ENCODE results near the gene CACNG8. TPM values are rescaled to one million over a fixed set of nuclear protein-coding genes. Genes with fewer than 3 reads are reported as not detected.

The CACNG8 gene
- polyA plus RNA-seq, 1 of the 3 experiments (the other 2 are of a cell fraction) = 1.3 TPM

DNA sequence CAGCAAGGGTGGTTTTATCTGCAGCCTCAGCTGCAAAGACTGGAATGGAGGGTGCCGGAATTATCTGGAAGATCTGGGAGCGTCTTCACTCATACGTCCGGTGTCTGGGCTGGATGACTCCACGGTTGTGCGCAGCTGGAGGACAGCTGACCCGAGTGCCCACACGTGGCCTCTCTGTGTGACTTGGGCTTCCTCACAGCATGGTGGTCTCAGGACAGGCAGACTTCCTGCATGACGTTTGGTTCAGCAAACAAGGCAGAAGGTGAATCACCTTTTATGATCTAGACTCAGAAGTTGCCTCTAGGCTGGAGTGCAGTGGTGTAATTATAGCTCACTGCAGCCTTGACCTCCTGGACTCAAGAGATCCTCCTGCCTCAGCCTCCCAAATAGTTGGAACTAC, 61.9 kb downstream of the CACNG8 start:
- peaks cover 17% of the 10 kb centered on the region for H3F3A ChIP-seq (replicated peaks; ENCODE audit: insufficient read depth)
- no peaks in the 10 kb centered on the region for H4K20me1 ChIP-seq (ENCODE audit: insufficient read depth)
- 28% methylated on average over 9 of the region's 9 CpGs for WGBS (ENCODE audit: low lambda C conversion rate)
- no peaks in the 10 kb centered on the region for H3K36me3 ChIP-seq (replicated peaks in 1 of 2; ENCODE audit: control insufficient read depth in 1 of 2, insufficient read depth in 2 of 2, low read length in 1 of 2)
- no peak for TF ChIP-seq GABPA (IDR thresholded peaks at IDR 0.05; ENCODE audit: low read depth)
- no peak for TF ChIP-seq SIN3A (IDR thresholded peaks at IDR 0.05; ENCODE audit: borderline replicate concordance, low read depth, low read length)
- TF ChIP-seq TAF1 (IDR thresholded peaks at IDR 0.05; ENCODE audit: borderline replicate concordance, low read depth, low read length) = no peak
- TF ChIP-seq RXRA (IDR thresholded peaks at IDR 0.05; ENCODE audit: borderline replicate concordance, low read depth) = no peak
- TF ChIP-seq, protein P1, sequence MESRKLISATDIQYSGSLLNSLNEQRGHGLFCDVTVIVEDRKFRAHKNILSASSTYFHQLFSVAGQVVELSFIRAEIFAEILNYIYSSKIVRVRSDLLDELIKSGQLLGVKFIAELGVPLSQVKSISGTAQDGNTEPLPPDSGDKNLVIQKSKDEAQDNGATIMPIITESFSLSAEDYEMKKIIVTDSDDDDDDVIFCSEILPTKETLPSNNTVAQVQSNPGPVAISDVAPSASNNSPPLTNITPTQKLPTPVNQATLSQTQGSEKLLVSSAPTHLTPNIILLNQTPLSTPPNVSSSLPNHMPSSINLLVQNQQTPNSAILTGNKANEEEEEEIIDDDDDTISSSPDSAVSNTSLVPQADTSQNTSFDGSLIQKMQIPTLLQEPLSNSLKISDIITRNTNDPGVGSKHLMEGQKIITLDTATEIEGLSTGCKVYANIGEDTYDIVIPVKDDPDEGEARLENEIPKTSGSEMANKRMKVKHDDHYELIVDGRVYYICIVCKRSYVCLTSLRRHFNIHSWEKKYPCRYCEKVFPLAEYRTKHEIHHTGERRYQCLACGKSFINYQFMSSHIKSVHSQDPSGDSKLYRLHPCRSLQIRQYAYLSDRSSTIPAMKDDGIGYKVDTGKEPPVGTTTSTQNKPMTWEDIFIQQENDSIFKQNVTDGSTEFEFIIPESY (IDR thresholded peaks at IDR 0.05; ENCODE audit: borderline replicate concordance, low read depth) = no peak
- no peak for TF ChIP-seq ELF1 (IDR thresholded peaks at IDR 0.05)
- no peak for TF ChIP-seq CHD2 (IDR thresholded peaks at IDR 0.05; ENCODE audit: low read length, partially characterized antibody)
- TF ChIP-seq FOXJ3 (CRISPR knock-in tag; IDR thresholded peaks at IDR 0.05) = no peak
- TF ChIP-seq JUND (IDR thresholded peaks at IDR 0.05) = no peak
- H2AFZ ChIP-seq (ENCODE audit: low read depth) = no peak overlapping the region
- H3K27ac ChIP-seq (ENCODE audit: low read depth in 2 of 2, low read length in 1 of 2) = no peak overlapping the region
- H3K4me1 ChIP-seq (ENCODE audit: control insufficient read depth in 1 of 2, insufficient read depth in 2 of 2, low read depth in 1 of 2, low read length in 1 of 2) = peaks cover 0 to 6% of the 10 kb centered on the region in 2 experiments; a peak in 1 of 4 replicates
- POLR2A ChIA-PET = interaction anchor here (0.9 kb wide), 1 partner anchor 149 kb away, joined by 3 read pairs; no protein-coding TSS in a partner anchor
- H3K4me3 ChIP-seq (ENCODE audit: low read depth in 2 of 2, low read length in 1 of 2) = no peak overlapping the region
- no peaks in the 10 kb centered on the region for H3K79me2 ChIP-seq (ENCODE audit: insufficient read depth)
- CTCF ChIA-PET = interaction anchor here (0.8 to 7.2 kb wide), 23 partner anchors 10 to 234 kb away, joined by 3 to 128 read pairs (median 6); partner anchors contain the start of genes CACNG7, MYADM and PRKCG
- no peaks in the 10 kb centered on the region for H3K9me2 ChIP-seq
- no peaks in the 10 kb centered on the region for H3K9me3 ChIP-seq
- no peak overlapping the region for H3K4me2 ChIP-seq
- no peak overlapping the region for H3K9ac ChIP-seq
- DNase-seq = no peak
- H3K27me3 ChIP-seq (ENCODE audit: insufficient read depth) = no peaks in the 10 kb centered on the region

DNA sequence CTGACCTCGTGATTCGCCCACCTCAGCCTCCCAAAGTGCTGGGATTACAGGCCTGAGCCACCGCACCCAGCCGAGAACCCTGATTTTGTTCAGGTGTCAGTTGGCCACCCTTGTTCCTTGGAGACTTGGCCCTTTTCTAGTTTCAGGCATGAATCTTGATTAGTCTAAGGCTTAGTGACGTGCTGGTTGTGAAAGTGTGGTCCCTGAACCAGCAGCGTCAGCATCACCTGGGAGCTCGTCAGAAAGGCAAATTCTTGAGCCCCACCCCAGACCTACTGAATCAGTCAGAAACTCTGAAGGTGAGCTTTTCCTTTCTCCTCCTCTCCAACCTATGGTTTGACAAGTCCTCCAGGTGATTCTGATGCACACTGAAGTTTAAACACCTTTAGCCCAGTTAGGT, 63.9 kb downstream of the CACNG8 start:
- H3K4me1 ChIP-seq (ENCODE audit: control insufficient read depth in 1 of 2, insufficient read depth in 2 of 2, low read depth in 1 of 2, low read length in 1 of 2) = no peaks in the 10 kb centered on the region
- WGBS (ENCODE audit: low lambda C conversion rate) = 47% methylated on average over 7 of the region's 7 CpGs
- TF ChIP-seq MEF2A (IDR thresholded peaks at IDR 0.05; ENCODE audit: borderline replicate concordance, low read depth) (no peak), RAD21 (IDR thresholded peaks at IDR 0.05; ENCODE audit: low read length) (no peak), SIN3A (IDR thresholded peaks at IDR 0.05; ENCODE audit: borderline replicate concordance, low read depth, low read length) (no peak), EZH2phosphoT487 (IDR thresholded peaks at IDR 0.05; ENCODE audit: borderline replicate concordance, low read depth) (no peak), MAX (IDR thresholded peaks at IDR 0.05; ENCODE audit: low read depth) (no peak), FOXM1 (IDR thresholded peaks at IDR 0.05; ENCODE audit: low read depth) (no peak)
- TF ChIP-seq, protein P1 (IDR thresholded peaks at IDR 0.05; ENCODE audit: borderline replicate concordance, low read depth) = no peak
- no peaks in the 10 kb centered on the region for H3K9me3 ChIP-seq
- DNase-seq = no peak
- no peaks in the 10 kb centered on the region for H3K9me2 ChIP-seq
- H3K79me2 ChIP-seq (ENCODE audit: insufficient read depth) = no peaks in the 10 kb centered on the region
- no peak overlapping the region for H3K4me2 ChIP-seq
- CTCF ChIA-PET = interaction anchor here (0.6 to 7.2 kb wide), 6 partner anchors 9 to 234 kb away, joined by 3 to 128 read pairs (median 24); no protein-coding TSS in a partner anchor
- H3K27me3 ChIP-seq (ENCODE audit: insufficient read depth) = no peaks in the 10 kb centered on the region
- H3K4me3 ChIP-seq (ENCODE audit: low read depth in 2 of 2, low read length in 1 of 2) = no peak overlapping the region
- H4K20me1 ChIP-seq (ENCODE audit: insufficient read depth) = no peaks in the 10 kb centered on the region
- POLR2A ChIA-PET = no interaction called here
- H3K27ac ChIP-seq (ENCODE audit: low read depth in 2 of 2, low read length in 1 of 2) = no peak overlapping the region
- H3K9ac ChIP-seq = no peak overlapping the region
- no peak overlapping the region for H2AFZ ChIP-seq (ENCODE audit: low read depth)
- H3K36me3 ChIP-seq (replicated peaks in 1 of 2; ENCODE audit: control insufficient read depth in 1 of 2, insufficient read depth in 2 of 2, low read length in 1 of 2) = no peaks in the 10 kb centered on the region
- H3F3A ChIP-seq (replicated peaks; ENCODE audit: insufficient read depth) = peaks cover 13% of the 10 kb centered on the region

Data from SK-N-SH (cell line).